M059J (cell line): Measurements from ENCODE around the gene TSPYL1. TPM values are rescaled to one million over a fixed set of nuclear protein-coding genes. Genes with fewer than 3 reads are reported as not detected.

Source experiments
- total RNA-seq: library from RNA; depleted of rRNA; stranded (reverse); fragments of >200 nt; shearing (Covaris generic); gene quantifications from 2 replicates; pipeline ENCODE4 v1.2.3, GENCODE V29; 2014; rRNA removed

The TSPYL1 gene
- total RNA-seq, 1 experiment from 2014 or later, result 42.3 TPM

Other genes starting within 250 kb of the TSPYL1 start
- 1.3 and 2.2 TPM in 2 replicates for gene FRK, start 219.0 kb downstream of the TSPYL1 start, total RNA-seq
- gene NT5DC1, start 179.1 kb downstream of the TSPYL1 start, total RNA-seq, result 7.4 and 11.7 TPM in 2 replicates
- 0.10 TPM in 1 of 2 replicates, not detected in the other for gene COL10A1, start 153.8 kb downstream of the TSPYL1 start, total RNA-seq
- gene TSPYL4, start 25.9 kb downstream of the TSPYL1 start, total RNA-seq, result 7.0 and 12.0 TPM in 2 replicates
- 15.4 and 24.5 TPM in 2 replicates for gene DSE, start 91.0 kb upstream of the TSPYL1 start, total RNA-seq
- 6.3 and 6.9 TPM in 2 replicates for gene CALHM6, start 181.4 kb upstream of the TSPYL1 start, total RNA-seq
- gene CALHM5, start 231.7 kb upstream of the TSPYL1 start, total RNA-seq, result 1.3 and 1.6 TPM in 2 replicates